K562 (cell line): ENCODE results near the gene S100A8. TPM values are rescaled to one million over a fixed set of nuclear protein-coding genes. Genes with fewer than 3 reads are reported as not detected.

Experiments used
- E2F1 ChIP-seq: sonication (generic); formaldehyde crosslinking; IDR thresholded peaks from 2 replicates; pipeline ENCODE4 v1.8.1; 2023; ENCODE audit warnings: mild to moderate bottlenecking, missing genetic modification reagents, moderate library complexity
- E2F3 ChIP-seq: fragments of 250-450 bp; sonication (Bioruptor Pico); IDR thresholded peaks from 2 replicates; pipeline ENCODE4 v1.4.0; 2020; ENCODE audit warnings: mild to moderate bottlenecking
- E2F6 ChIP-seq, 2 experiments: IDR thresholded peaks; 2 replicates each; pipeline ENCODE4 v1.6.1; 2011; ENCODE audit warnings: borderline replicate concordance in 1 of 2, control low read depth in 1 of 2, low read depth in 1 of 2, low read length in 1 of 2, mild to moderate bottlenecking in 1 of 2, mixed read lengths in 1 of 2, moderate library complexity in 1 of 2; ENCODE audit not compliant: insufficient read depth in 1 of 2, insufficient read length in 1 of 2, poor library complexity in 1 of 2, severe bottlenecking in 1 of 2; ENCODE audit errors: extremely low read depth in 1 of 2
- GABPB1 ChIP-seq: sonication (generic); formaldehyde crosslinking; IDR thresholded peaks from 2 replicates; pipeline ENCODE4 v1.8.0; 2022; ENCODE audit warnings: mild to moderate bottlenecking, missing genetic modification reagents
- IFI16 ChIP-seq: fragments of 250-450 bp; sonication (Bioruptor Pico); IDR thresholded peaks from 2 replicates; pipeline ENCODE4 v2.1.2; 2022; ENCODE audit warnings: mild to moderate bottlenecking, inconsistent platforms
- L3MBTL2 ChIP-seq: fragments of 450-650 bp; IDR thresholded peaks from 2 replicates; pipeline ENCODE4 v1.6.1; 2016; ENCODE audit warnings: mild to moderate bottlenecking, moderate library complexity
- MNT ChIP-seq, 2 experiments: fragments of 450-650 bp; conservative IDR thresholded peaks; 2 replicates each; pipeline ENCODE4 v1.6.1; 2017; ENCODE audit warnings: mild to moderate bottlenecking in 2 of 2, moderate library complexity in 2 of 2
- NR2C2 ChIP-seq, 2 experiments: fragments of 200-800 bp in 1 of 2; sonication (Bioruptor generic) in 1 of 2; sonication (generic) in 1 of 2; formaldehyde crosslinking in 1 of 2; IDR thresholded peaks; 2 replicates each; pipeline versions ENCODE4 v1.6.1 to v1.8.0; 2016 to 2022; ENCODE audit warnings: mild to moderate bottlenecking in 1 of 2, missing compliant biosample characterization in 1 of 2, missing genetic modification characterization in 1 of 2, missing genetic modification reagents in 1 of 2
- ZBTB1 ChIP-seq: sonication (generic); formaldehyde crosslinking; IDR thresholded peaks from 2 replicates; pipeline ENCODE4 v1.8.1; 2023; ENCODE audit warnings: missing genetic modification reagents, low read depth, mild to moderate bottlenecking, borderline replicate concordance
- ZBTB40 ChIP-seq, 2 experiments: fragments of 450-650 bp in 1 of 2; sonication (generic) in 1 of 2; formaldehyde crosslinking in 1 of 2; IDR thresholded peaks; 2 replicates each; pipeline versions ENCODE4 v1.7.1 to v1.9.0; 2016 to 2022; ENCODE audit warnings: inconsistent platforms in 1 of 2, mild to moderate bottlenecking in 1 of 2, missing genetic modification reagents in 1 of 2
- ZNF511 ChIP-seq: sonication (generic); formaldehyde crosslinking; IDR thresholded peaks from 2 replicates; pipeline ENCODE4 v1.8.0; 2022; ENCODE audit warnings: mild to moderate bottlenecking, missing genetic modification reagents
- polyA plus RNA-seq, 8 experiments: library from polyadenylated mRNA; depleted of rRNA in 4 of 8; stranded (reverse) in 5 of 8; unstranded in 3 of 8; fragments of >200 nt; fragmentation: Nextera tagmentation in 2 of 8; fragmentation: Illumina TruSeq in 1 of 8; extraction: Ambion mirVana in 2 of 8; extraction: Trizol in 1 of 8; gene quantifications; 2 replicates each; pipeline versions ENCODE4 v1.2.1 to v1.2.3, GENCODE V29; 2011 to 2014; ENCODE audit warnings: inconsistent platforms in 1 of 8, missing spikeins in 1 of 8
- total RNA-seq, 7 experiments: library from RNA; depleted of rRNA in 6 of 7; stranded (reverse); fragments of >200 nt in 6 of 7; fragmentation: Illumina TruSeq in 2 of 7; extraction: Trizol in 2 of 7; gene quantifications; 2 replicates each; pipeline versions ENCODE4 v1.2.1 to v1.2.3, GENCODE V29; 2011 to 2021; ENCODE audit warnings: low replicate concordance in 1 of 7

S100A8 gene
- total and polyA plus RNA-seq, 9 of the 15 experiments (the other 6 are each of a cell fraction or from before 2014, with no cell fraction given): 0.15 to 0.60 TPM; not detected in 7

GRCh38 chr1:153404768-153405167 is 13.9 kb upstream of the S100A8 start (continued):
- TF ChIP-seq ZBTB40 (IDR thresholded peaks at IDR 0.05) (no peak), ZBTB40 (CRISPR knock-in tag; IDR thresholded peaks at IDR 0.05) (peak; percentile 65), IFI16 (no peak), E2F6 (IDR thresholded peaks at IDR 0.05; ENCODE audit: borderline replicate concordance in 1 of 2, extremely low read depth in 1 of 2, insufficient read depth in 1 of 2, insufficient read length in 1 of 2, low read depth in 1 of 2, low read length in 1 of 2, poor library complexity in 1 of 2, severe bottlenecking in 1 of 2) (peak; percentile 100), GABPB1 (CRISPR knock-in tag) (peak; percentile 52; the same call in 1 of the 2 replicates), ZNF511 (CRISPR knock-in tag) (peak; percentile 95), E2F3 (0 out of 2 replicates have a peak, but pooled peaks have one; percentile 38), ZBTB1 (0 out of 2 replicates have a peak, but pooled peaks have one; percentile 76), L3MBTL2 (peak; percentile 100), MNT (conservative IDR thresholded peaks at IDR 0.05) (peak; percentile 35 to 54; a peak in 2 of 4 replicates), NR2C2 (CRISPR knock-in tag; IDR thresholded peaks at IDR 0.05) (0 out of 2 replicates have a peak, but pooled peaks have one; percentile 38), NR2C2 (tag; IDR thresholded peaks at IDR 0.05) (no peak), E2F1 (CRISPR knock-in tag) (peak; percentile 60; the same call in 1 of the 2 replicates)
